OCI-LY3 (cell line): ENCODE measurements around the gene SMCR8.

Experiments
- CTCF ChIP-seq: fragments of 200-600, 300-600 bp; sonication (generic); IDR thresholded peaks from 2 replicates; pipeline ENCODE4 v1.5.1; 2014; ENCODE audit warnings: antibody characterized with exemption, low read length, low read depth
- EZH2phosphoT487 ChIP-seq: fragments of 200-600 bp; shearing (Covaris generic); IDR thresholded peaks from 2 replicates; pipeline ENCODE4 v1.6.1; 2018; ENCODE audit warnings: antibody characterized with exemption, mixed run types, low read depth

GRCh38 chr17:18281788-18282187 is 33.3 kb upstream of the SMCR8 start:
- TF ChIP-seq CTCF, result no peak
- no peak for TF ChIP-seq EZH2phosphoT487
